ENCODE measurements around the gene LENG1. TPM values are rescaled to one million over a fixed set of nuclear protein-coding genes. Genes with fewer than 3 reads are reported as not detected.
A peak's percentile ranks its signal among the peaks of the same experiment; 100 is the strongest.
"Not testable (repeated sequence)": the region's sequence is repeated elsewhere in the genome, so short reads cannot be mapped to it uniquely, and the experiment has no call there.

Gene LENG1
- total and polyA plus RNA-seq, 2 experiments from 2014 or later: 6.9 to 10.2 TPM

- 51 to 62% methylated on average over 24 to 25 of the region's 25 CpGs for WGBS, 2 experiments (ENCODE audit: low coverage in 1 of 2, low lambda C conversion rate in 2 of 2, missing lambda C conversion rate in 2 of 2)
- Histone ChIP-seq H3K4me3 (no peak overlapping the region), H3K9ac (no peak overlapping the region), H4K20me1 (ENCODE audit: insufficient read depth) (no peaks in the 10 kb centered on the region), H3K79me2 (ENCODE audit: insufficient read depth) (no peaks in the 10 kb centered on the region), H3F3A (ENCODE audit: insufficient read depth) (no peaks in the 10 kb centered on the region), H3K36me3 (ENCODE audit: low read depth) (peaks cover 9% of the 10 kb centered on the region; the same call in 1 of the 2 replicates), H3K27ac (no peak overlapping the region), H3K4me2 (ENCODE audit: unreplicated experiment) (no peak overlapping the region), H3K9me3 (ENCODE audit: low read depth) (no peaks in the 10 kb centered on the region), H3K27me3 (replicated peaks; ENCODE audit: insufficient read depth) (no peaks in the 10 kb centered on the region), H2AFZ (no peak overlapping the region), H3K9me2 (ENCODE audit: insufficient read depth) (no peaks in the 10 kb centered on the region), H3K4me1 (ENCODE audit: insufficient read depth) (no peaks in the 10 kb centered on the region)
- in situ Hi-C loops (cut with MboI): no loop called here
- DNase-seq: no peak
- TF ChIP-seq EZH2phosphoT487 (IDR thresholded peaks at IDR 0.05; ENCODE audit: insufficient read depth, low read depth): no peak
- no peak for TF ChIP-seq EZH2 (IDR thresholded peaks at IDR 0.05; ENCODE audit: insufficient read depth, poor library complexity, severe bottlenecking)
Observed at GRCh38 chr19:54173951-54174834, 14.7 kb upstream of the LENG1 start.

- Histone ChIP-seq H2AFZ (no peak overlapping the region), H3K9me3 (ENCODE audit: low read depth) (no peaks in the 10 kb centered on the region), H3K9ac (no peak overlapping the region), H4K20me1 (ENCODE audit: insufficient read depth) (no peaks in the 10 kb centered on the region), H3K36me3 (ENCODE audit: low read depth) (peaks cover 5% of the 10 kb centered on the region; the same call in 1 of the 2 replicates), H3K79me2 (ENCODE audit: insufficient read depth) (no peaks in the 10 kb centered on the region), H3K27ac (no peak overlapping the region), H3F3A (ENCODE audit: insufficient read depth) (no peaks in the 10 kb centered on the region), H3K4me1 (ENCODE audit: insufficient read depth) (no peaks in the 10 kb centered on the region), H3K4me3 (no peak overlapping the region), H3K4me2 (ENCODE audit: unreplicated experiment) (no peak overlapping the region), H3K9me2 (ENCODE audit: insufficient read depth) (no peaks in the 10 kb centered on the region), H3K27me3 (replicated peaks; ENCODE audit: insufficient read depth) (no peaks in the 10 kb centered on the region)
- 38 to 43% methylated on average over 15 of the region's 15 CpGs for WGBS, 2 experiments (ENCODE audit: low coverage in 1 of 2, low lambda C conversion rate in 2 of 2, missing lambda C conversion rate in 2 of 2)
- no peak for TF ChIP-seq EZH2phosphoT487 (IDR thresholded peaks at IDR 0.05; ENCODE audit: insufficient read depth, low read depth)
- TF ChIP-seq EZH2 (IDR thresholded peaks at IDR 0.05; ENCODE audit: insufficient read depth, poor library complexity, severe bottlenecking): no peak
- in situ Hi-C loops (cut with MboI): no loop called here
- no peak for DNase-seq
Observed at GRCh38 chr19:54173359-54173699, 13.8 kb upstream of the LENG1 start.

- in situ Hi-C loops (cut with MboI): no loop called here
- Histone ChIP-seq H3K4me2 (ENCODE audit: unreplicated experiment) (no peak within 1 kb of the TSS), H3K27me3 (replicated peaks; ENCODE audit: insufficient read depth) (no peaks in the 10 kb centered on the region)
Observed at GRCh38 chr19:54172471-54173358, 13.2 kb upstream of the LENG1 start, which contains the start of gene TMC4. Gene TMC4, minus strand, starts transcription at chr19:54173160. Its CDS starts 43 bp downstream, at chr19:54173117.

GRCh38 chr19:54171736-54172431 lies 12.4 kb upstream of the LENG1 start:
- H4K20me1 ChIP-seq (ENCODE audit: insufficient read depth); H3K4me3 ChIP-seq; H3K27ac ChIP-seq; H3K9me2 ChIP-seq (ENCODE audit: insufficient read depth); H2AFZ ChIP-seq; H3K9me3 ChIP-seq (ENCODE audit: low read depth); H3K4me2 ChIP-seq (ENCODE audit: unreplicated experiment); H3F3A ChIP-seq (ENCODE audit: insufficient read depth); DNase-seq; H3K27me3 ChIP-seq (replicated peaks; ENCODE audit: insufficient read depth); H3K9ac ChIP-seq; H3K79me2 ChIP-seq (ENCODE audit: insufficient read depth); H3K36me3 ChIP-seq (ENCODE audit: low read depth); in situ Hi-C loops (cut with MboI); H3K4me1 ChIP-seq (ENCODE audit: insufficient read depth): not testable (repeated sequence)
- WGBS, 2 experiments (ENCODE audit: low coverage in 1 of 2, low lambda C conversion rate in 2 of 2, missing lambda C conversion rate in 2 of 2): 67 to 70% methylated on average over 8 to 20 of the region's 23 CpGs

More at GRCh38 chr19:54172471-54173358, 13.2 kb upstream of the LENG1 start, which contains the start of gene TMC4:
- H3K4me3 ChIP-seq: no peak within 1 kb of the TSS
- no peaks in the 10 kb centered on the region for H3K9me2 ChIP-seq (ENCODE audit: insufficient read depth)
- no peaks in the 10 kb centered on the region for H3K79me2 ChIP-seq (ENCODE audit: insufficient read depth)
- no peak within 1 kb of the TSS for H3K27ac ChIP-seq
- H3K9me3 ChIP-seq (ENCODE audit: low read depth): no peaks in the 10 kb centered on the region
- H3K36me3 ChIP-seq (ENCODE audit: low read depth): no peaks in the 10 kb centered on the region
- no peaks in the 10 kb centered on the region for H4K20me1 ChIP-seq (ENCODE audit: insufficient read depth)
- 3 to 6% methylated on average over 12 to 13 of the region's 13 CpGs for WGBS, 2 experiments (ENCODE audit: low coverage in 1 of 2, low lambda C conversion rate in 2 of 2, missing lambda C conversion rate in 2 of 2)
- H3K4me1 ChIP-seq (ENCODE audit: insufficient read depth): no peaks in the 10 kb centered on the region
- H3F3A ChIP-seq (ENCODE audit: insufficient read depth): no peaks in the 10 kb centered on the region
- H3K9ac ChIP-seq: no peak within 1 kb of the TSS
- DNase-seq: peak; percentile 33
- no peak within 1 kb of the TSS for H2AFZ ChIP-seq
- TF ChIP-seq EZH2 (IDR thresholded peaks at IDR 0.05; ENCODE audit: insufficient read depth, poor library complexity, severe bottlenecking) (no peak), EZH2phosphoT487 (IDR thresholded peaks at IDR 0.05; ENCODE audit: insufficient read depth, low read depth) (no peak)

All from GM23248 (cell line).